Hepatocyte (in vitro differentiated cells): Measurements from ENCODE around the gene ADAMTS12. TPM values are rescaled to one million over a fixed set of nuclear protein-coding genes. Genes with fewer than 3 reads are reported as not detected.

ENCODE experiments used
- DNase-seq: peaks from one replicate; pipeline ENCODE4 v3.0.0-alpha.2; 2016; ENCODE audit warnings: low spot score
- H2AFZ ChIP-seq: fragments of 200-600 bp; sonication (generic); 2 replicates; pipeline ENCODE4 v1.6.0; 2016; ENCODE audit warnings: antibody characterized with exemption, mild to moderate bottlenecking
- H3K27ac ChIP-seq: fragments of 200-600 bp; sonication (generic); 2 replicates; pipeline ENCODE4 v1.5.1; 2016; ENCODE audit warnings: mild to moderate bottlenecking
- H3K27me3 ChIP-seq: fragments of 200-600 bp; sonication (generic); 2 replicates; pipeline ENCODE4 v1.6.1; 2016
- H3K36me3 ChIP-seq: fragments of 200-600 bp; sonication (generic); replicated peaks from 2 replicates; pipeline ENCODE4 v1.5.1; 2016; ENCODE audit warnings: low read depth; ENCODE audit not compliant: insufficient read depth
- H3K4me1 ChIP-seq: fragments of 200-600 bp; sonication (generic); 2 replicates; pipeline ENCODE4 v1.5.1; 2016; ENCODE audit warnings: mild to moderate bottlenecking, moderate library complexity; ENCODE audit not compliant: insufficient read depth
- H3K4me2 ChIP-seq: fragments of 200-600 bp; sonication (generic); 2 replicates; pipeline ENCODE4 v1.6.0; 2016
- H3K4me3 ChIP-seq: fragments of 200-600 bp; sonication (generic); 2 replicates; pipeline ENCODE4 v1.5.1; 2016; ENCODE audit warnings: mild to moderate bottlenecking
- H3K79me2 ChIP-seq: fragments of 200-600 bp; sonication (generic); 2 replicates; pipeline ENCODE4 v1.6.0; 2017; ENCODE audit warnings: mild to moderate bottlenecking
- H3K9me2 ChIP-seq: fragments of 200-600 bp; sonication (generic); replicated peaks from 2 replicates; pipeline ENCODE4 v1.6.0; 2017; ENCODE audit warnings: mild to moderate bottlenecking; ENCODE audit not compliant: insufficient read depth
- H3K9me3 ChIP-seq: fragments of 200-600 bp; sonication (generic); 2 replicates; pipeline ENCODE4 v1.5.1; 2016; ENCODE audit warnings: low read depth, mild to moderate bottlenecking
- H4K20me1 ChIP-seq: fragments of 200-600 bp; sonication (generic); 2 replicates; pipeline ENCODE4 v1.6.0; 2016; ENCODE audit warnings: mild to moderate bottlenecking; ENCODE audit not compliant: insufficient read depth, poor library complexity, severe bottlenecking
- EZH2 ChIP-seq: fragments of 200-600 bp; sonication (generic); IDR thresholded peaks from 2 replicates; pipeline ENCODE4 v1.6.1; 2016; ENCODE audit warnings: antibody characterized with exemption, mild to moderate bottlenecking, borderline replicate concordance
- EZH2phosphoT487 ChIP-seq: fragments of 200-600 bp; sonication (generic); IDR thresholded peaks from one replicate; pipeline ENCODE4 v1.6.1; 2018; ENCODE audit warnings: antibody characterized with exemption, mild to moderate bottlenecking, low read depth, moderate library complexity; ENCODE audit not compliant: unreplicated experiment, severe bottlenecking
- WGBS: methylation state at CpG from one replicate; pipeline ENCODE4 v1.1.6; 2016; ENCODE audit warnings: low lambda C conversion rate; ENCODE audit errors: missing lambda C conversion rate; 5-methylcytosine and 5-hydroxymethylcytosine counted together
- polyA plus RNA-seq: library from polyadenylated mRNA; unstranded; fragments of >200 nt; fragmentation: Nextera tagmentation; extraction: Ambion mirVana; gene quantifications from 2 replicates; pipeline ENCODE4 v1.2.1, GENCODE V29; 2016
- total RNA-seq: library from RNA; depleted of rRNA; stranded (reverse); fragments of >200 nt; gene quantifications from 2 replicates; pipeline ENCODE4 v1.2.3, GENCODE V29; 2014
- TF ChIP-seq, protein P1 (sequence below): fragments of 200-600 bp; sonication (generic); IDR thresholded peaks from 2 replicates; pipeline ENCODE4 v1.5.1; 2016; ENCODE audit warnings: antibody characterized with exemption, mild to moderate bottlenecking; ENCODE audit not compliant: poor library complexity

The ADAMTS12 gene
- total and polyA plus RNA-seq, 2 experiments from 2014 or later, result 3.2 to 8.9 TPM

DNA sequence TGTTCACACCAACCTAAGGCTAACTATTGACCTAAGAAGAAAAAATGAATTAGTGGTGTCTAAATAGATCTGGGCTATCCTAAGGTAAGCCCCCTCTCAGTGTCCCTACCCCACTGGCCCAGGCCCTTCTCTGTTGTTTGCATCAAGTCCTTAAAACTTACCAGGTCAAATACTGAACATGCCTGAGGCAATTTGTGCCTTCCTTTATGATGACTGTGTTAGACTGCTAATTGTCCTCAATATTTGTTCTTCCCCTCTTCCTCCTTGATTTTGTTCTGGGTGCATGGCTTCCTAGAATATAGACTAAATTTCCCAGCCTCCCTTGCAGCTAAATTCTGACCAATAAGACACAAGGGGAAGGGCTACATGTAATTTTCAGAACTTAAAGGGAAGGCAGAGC, 199.9 kb downstream of the ADAMTS12 start:
- Histone ChIP-seq H3K4me1 (no peaks in the 10 kb centered on the region), H3K36me3 (no peaks in the 10 kb centered on the region), H3K79me2 (no peaks in the 10 kb centered on the region), H3K27ac (no peak overlapping the region), H3K9me3 (peaks cover 4% of the 10 kb centered on the region), H3K4me3 (no peak overlapping the region), H2AFZ (no peak overlapping the region), H3K9me2 (no peaks in the 10 kb centered on the region), H3K27me3 (no peaks in the 10 kb centered on the region), H3K4me2 (no peak overlapping the region), H4K20me1 (no peaks in the 10 kb centered on the region)
- TF ChIP-seq, protein P1, sequence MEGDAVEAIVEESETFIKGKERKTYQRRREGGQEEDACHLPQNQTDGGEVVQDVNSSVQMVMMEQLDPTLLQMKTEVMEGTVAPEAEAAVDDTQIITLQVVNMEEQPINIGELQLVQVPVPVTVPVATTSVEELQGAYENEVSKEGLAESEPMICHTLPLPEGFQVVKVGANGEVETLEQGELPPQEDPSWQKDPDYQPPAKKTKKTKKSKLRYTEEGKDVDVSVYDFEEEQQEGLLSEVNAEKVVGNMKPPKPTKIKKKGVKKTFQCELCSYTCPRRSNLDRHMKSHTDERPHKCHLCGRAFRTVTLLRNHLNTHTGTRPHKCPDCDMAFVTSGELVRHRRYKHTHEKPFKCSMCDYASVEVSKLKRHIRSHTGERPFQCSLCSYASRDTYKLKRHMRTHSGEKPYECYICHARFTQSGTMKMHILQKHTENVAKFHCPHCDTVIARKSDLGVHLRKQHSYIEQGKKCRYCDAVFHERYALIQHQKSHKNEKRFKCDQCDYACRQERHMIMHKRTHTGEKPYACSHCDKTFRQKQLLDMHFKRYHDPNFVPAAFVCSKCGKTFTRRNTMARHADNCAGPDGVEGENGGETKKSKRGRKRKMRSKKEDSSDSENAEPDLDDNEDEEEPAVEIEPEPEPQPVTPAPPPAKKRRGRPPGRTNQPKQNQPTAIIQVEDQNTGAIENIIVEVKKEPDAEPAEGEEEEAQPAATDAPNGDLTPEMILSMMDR, result no peak
- TF ChIP-seq EZH2phosphoT487, result no peak
- TF ChIP-seq EZH2, result no peak
- no peak for DNase-seq

DNA sequence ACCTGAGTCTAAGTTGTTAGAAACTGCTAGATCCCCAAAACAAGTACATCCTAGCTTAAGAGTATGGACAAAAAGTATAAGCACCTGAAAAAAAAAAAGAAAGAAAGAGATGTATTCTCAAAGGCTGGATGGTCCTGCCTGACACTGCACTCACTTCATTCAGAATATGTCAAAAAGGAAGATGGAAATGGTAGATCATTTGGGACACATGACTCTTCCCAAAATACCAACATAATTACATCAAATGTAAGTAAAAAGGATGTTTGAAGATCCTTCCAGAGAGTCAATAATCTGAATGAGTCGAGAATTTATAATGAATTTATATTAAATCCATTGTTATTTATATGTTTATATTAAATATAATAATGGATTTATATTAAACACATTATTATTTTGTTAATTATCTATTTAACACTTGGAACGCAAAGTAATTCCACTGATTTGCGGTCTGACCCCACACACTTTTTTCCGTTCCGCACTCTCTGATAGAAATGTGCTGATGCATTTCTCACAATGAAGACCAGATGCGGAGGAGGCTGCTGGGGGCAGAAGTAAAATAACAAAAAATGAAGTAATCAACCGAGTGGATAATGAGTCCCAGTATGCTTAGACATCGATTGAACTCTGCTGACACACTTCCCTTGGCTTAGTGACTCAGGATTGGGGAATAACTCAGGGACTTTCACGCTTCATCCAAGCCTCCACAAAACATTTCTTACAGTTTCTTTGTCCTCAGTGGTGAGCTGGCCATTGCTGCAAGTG, 201.2 kb downstream of the ADAMTS12 start:
- Histone ChIP-seq H3K4me2 (no peak overlapping the region), H3K27ac (no peak overlapping the region), H3K36me3 (no peaks in the 10 kb centered on the region), H2AFZ (no peak overlapping the region), H3K4me3 (no peak overlapping the region), H3K9me2 (no peaks in the 10 kb centered on the region), H4K20me1 (no peaks in the 10 kb centered on the region), H3K27me3 (no peaks in the 10 kb centered on the region), H3K4me1 (no peaks in the 10 kb centered on the region), H3K79me2 (no peaks in the 10 kb centered on the region), H3K9me3 (peaks cover 4% of the 10 kb centered on the region)
- DNase-seq, result no peak
- TF ChIP-seq EZH2, result no peak
- WGBS, result 84% methylated on average over 9 of the region's 9 CpGs

DNA sequence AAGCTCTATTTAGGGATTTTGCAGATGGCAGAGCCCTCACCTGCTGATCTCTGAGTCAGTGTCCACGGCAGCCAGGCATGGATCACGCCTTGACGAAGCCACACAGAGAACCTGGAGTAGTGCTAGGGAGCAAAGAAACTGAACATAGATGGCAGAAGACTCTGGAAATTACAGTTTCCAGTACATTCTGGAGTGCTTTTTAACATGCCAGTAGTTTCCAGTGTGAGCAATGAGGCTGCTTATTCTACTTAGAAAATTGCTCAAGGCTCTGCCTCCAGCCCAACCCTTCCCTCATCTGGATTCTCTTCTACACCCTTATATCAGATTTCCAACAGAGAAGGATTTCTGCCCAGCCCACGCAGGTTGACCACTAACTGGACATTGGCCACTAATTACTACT, 203.3 kb downstream of the ADAMTS12 start:
- no peaks in the 10 kb centered on the region for H3K9me3 ChIP-seq
- H3K4me2 ChIP-seq, result no peak overlapping the region
- no peaks in the 10 kb centered on the region for H3K36me3 ChIP-seq
- H3K27ac ChIP-seq, result no peak overlapping the region
- no peak overlapping the region for H2AFZ ChIP-seq
- H3K79me2 ChIP-seq, result no peaks in the 10 kb centered on the region
- WGBS, result 82% methylated on average over 4 of the region's 4 CpGs
- TF ChIP-seq EZH2, result no peak
- TF ChIP-seq, protein P1, result no peak
- no peak for TF ChIP-seq EZH2phosphoT487
- H3K27me3 ChIP-seq, result no peaks in the 10 kb centered on the region
- no peaks in the 10 kb centered on the region for H4K20me1 ChIP-seq
- H3K4me1 ChIP-seq, result no peaks in the 10 kb centered on the region
- H3K4me3 ChIP-seq, result no peak overlapping the region
- no peak for DNase-seq
- H3K9me2 ChIP-seq, result no peaks in the 10 kb centered on the region

DNA sequence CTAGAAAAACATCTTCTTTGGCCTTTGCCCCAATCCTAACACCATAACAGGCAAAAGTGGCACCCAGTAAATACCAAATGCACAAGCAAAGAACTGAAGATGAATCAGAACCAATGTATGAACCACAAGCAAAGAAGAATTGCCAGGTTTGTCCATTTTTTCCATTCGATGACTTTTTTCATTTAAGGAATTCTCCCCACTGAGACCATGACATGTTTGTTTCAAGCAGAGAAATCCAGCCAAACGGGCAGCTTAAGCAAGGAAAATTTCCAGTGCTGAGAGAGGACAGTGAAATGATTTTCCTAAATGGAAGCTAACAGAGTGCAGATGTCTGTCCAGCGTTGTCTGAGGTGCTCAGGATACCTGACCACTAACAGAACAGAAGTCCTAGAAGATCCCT, 203.7 kb downstream of the ADAMTS12 start:
- TF ChIP-seq EZH2phosphoT487 (no peak), EZH2 (no peak)
- TF ChIP-seq, protein P1, result no peak
- Histone ChIP-seq H3K36me3 (no peaks in the 10 kb centered on the region), H3K4me3 (no peak overlapping the region), H4K20me1 (no peaks in the 10 kb centered on the region), H3K4me1 (no peaks in the 10 kb centered on the region), H3K4me2 (no peak overlapping the region), H2AFZ (no peak overlapping the region), H3K9me2 (no peaks in the 10 kb centered on the region), H3K79me2 (no peaks in the 10 kb centered on the region), H3K9me3 (no peaks in the 10 kb centered on the region), H3K27me3 (no peaks in the 10 kb centered on the region), H3K27ac (no peak overlapping the region)
- DNase-seq, result no peak
- 82% methylated on average over 3 of the region's 3 CpGs for WGBS
